Astrocyte (in vitro differentiated cells and primary cell): Measurements from ENCODE around the gene CKLF. TPM values are rescaled to one million over a fixed set of nuclear protein-coding genes. Genes with fewer than 3 reads are reported as not detected.

Source experiments
- DNase-seq: peaks from one replicate; pipeline ENCODE4 v3.0.0-alpha.2; 2010; ENCODE audit warnings: low read depth
- FAIRE-seq: peaks from 2 replicates; lab custom pipeline; 2011; peaks lifted over from hg19 to GRCh38; lab: Jason Lieb, UNC
- H2AFZ ChIP-seq: 2 replicates; pipeline ENCODE4 v1.6.0; 2012; ENCODE audit warnings: low read depth, low read length, inconsistent platforms
- H3K27ac ChIP-seq: 2 replicates; pipeline ENCODE4 v1.5.1; 2011; ENCODE audit warnings: low read depth, low read length, inconsistent platforms
- H3K27me3 ChIP-seq: 2 replicates; pipeline ENCODE4 v1.6.0; 2011; ENCODE audit warnings: low read length, inconsistent platforms; ENCODE audit not compliant: insufficient read depth
- H3K36me3 ChIP-seq: 2 replicates; pipeline ENCODE4 v1.5.1; 2011; ENCODE audit warnings: low read length, inconsistent platforms; ENCODE audit not compliant: insufficient read depth
- H3K4me1 ChIP-seq: 2 replicates; pipeline ENCODE4 v1.5.1; 2011; ENCODE audit warnings: low read length, inconsistent platforms; ENCODE audit not compliant: insufficient read depth
- H3K4me2 ChIP-seq: 2 replicates; pipeline ENCODE4 v1.6.0; 2012; ENCODE audit warnings: low read length, inconsistent platforms
- H3K4me3 ChIP-seq: 2 replicates; pipeline ENCODE4 v1.5.1; 2011; ENCODE audit warnings: low read depth, mild to moderate bottlenecking, low read length, inconsistent platforms; ENCODE audit not compliant: insufficient read depth
- H3K79me2 ChIP-seq: 2 replicates; pipeline ENCODE4 v1.6.0; 2012; ENCODE audit warnings: mild to moderate bottlenecking, low read length, inconsistent platforms; ENCODE audit not compliant: insufficient read depth
- H3K9ac ChIP-seq: 2 replicates; pipeline ENCODE4 v1.6.0; 2012; ENCODE audit warnings: mild to moderate bottlenecking, low read length, inconsistent platforms
- H3K9me3 ChIP-seq: 2 replicates; pipeline ENCODE4 v1.5.1; 2012; ENCODE audit warnings: low read depth, mild to moderate bottlenecking, low read length, inconsistent platforms; ENCODE audit not compliant: insufficient read depth
- H4K20me1 ChIP-seq: 2 replicates; pipeline ENCODE4 v1.6.0; 2012; ENCODE audit warnings: low read length, inconsistent platforms; ENCODE audit not compliant: insufficient read depth
- H3K27ac Mint-ChIP-seq: one replicate; pipeline ENCODE4 v1.8.0; 2021; ENCODE audit warnings: mild to moderate bottlenecking, mixed read lengths; ENCODE audit not compliant: unreplicated experiment
- H3K27me3 Mint-ChIP-seq: one replicate; pipeline ENCODE4 v1.8.0; 2021; ENCODE audit warnings: low read depth, mixed read lengths; ENCODE audit not compliant: unreplicated experiment
- H3K36me3 Mint-ChIP-seq: one replicate; pipeline ENCODE4 v1.8.0; 2021; ENCODE audit warnings: low read depth, mixed read lengths; ENCODE audit not compliant: unreplicated experiment
- H3K4me1 Mint-ChIP-seq: one replicate; pipeline ENCODE4 v1.8.0; 2021; ENCODE audit warnings: low read depth, mixed read lengths; ENCODE audit not compliant: unreplicated experiment
- H3K4me3 Mint-ChIP-seq: one replicate; pipeline ENCODE4 v1.8.0; 2021; ENCODE audit warnings: mild to moderate bottlenecking, moderate library complexity, mixed read lengths; ENCODE audit not compliant: unreplicated experiment
- H3K9me3 Mint-ChIP-seq: one replicate; pipeline ENCODE4 v1.8.0; 2021; ENCODE audit warnings: mild to moderate bottlenecking, mixed read lengths; ENCODE audit not compliant: unreplicated experiment
- EZH2 ChIP-seq: IDR thresholded peaks from 2 replicates; pipeline ENCODE4 v1.6.1; 2012; ENCODE audit warnings: mild to moderate bottlenecking, low read length, inconsistent platforms; ENCODE audit not compliant: insufficient read depth
- total RNA-seq: library from RNA; stranded (reverse); gene quantifications from 2 replicates; pipeline ENCODE4 v1.2.1, GENCODE V29; 2021
- TF ChIP-seq, protein P1 (sequence below): IDR thresholded peaks from 2 replicates; pipeline ENCODE4 v1.5.1; 2011; ENCODE audit warnings: low read depth, mild to moderate bottlenecking, inconsistent platforms, low read length, moderate library complexity; ENCODE audit not compliant: insufficient read depth

CKLF gene
- total RNA-seq, 1 donor from 2014 or later = 24.5 TPM

GRCh38 chr16:66509576-66509975 is 42.8 kb upstream of the CKLF start:
- no peaks in the 10 kb centered on the region for H3K36me3 Mint-ChIP-seq
- no peak overlapping the region for H3K4me3 Mint-ChIP-seq
- H3K9me3 ChIP-seq = no peaks in the 10 kb centered on the region
- no peaks in the 10 kb centered on the region for H3K27me3 Mint-ChIP-seq
- H3K27me3 ChIP-seq = no peaks in the 10 kb centered on the region
- H3K4me2 ChIP-seq = no peak overlapping the region
- H3K36me3 ChIP-seq = no peaks in the 10 kb centered on the region
- peaks cover 36% of the 10 kb centered on the region for H3K4me1 ChIP-seq
- no peak for FAIRE-seq
- H4K20me1 ChIP-seq = no peaks in the 10 kb centered on the region
- no peaks in the 10 kb centered on the region for H3K9me3 Mint-ChIP-seq
- H3K27ac Mint-ChIP-seq = no peak overlapping the region
- no peak for DNase-seq
- no peak overlapping the region for H3K4me3 ChIP-seq
- no peak for TF ChIP-seq EZH2
- TF ChIP-seq, protein P1, sequence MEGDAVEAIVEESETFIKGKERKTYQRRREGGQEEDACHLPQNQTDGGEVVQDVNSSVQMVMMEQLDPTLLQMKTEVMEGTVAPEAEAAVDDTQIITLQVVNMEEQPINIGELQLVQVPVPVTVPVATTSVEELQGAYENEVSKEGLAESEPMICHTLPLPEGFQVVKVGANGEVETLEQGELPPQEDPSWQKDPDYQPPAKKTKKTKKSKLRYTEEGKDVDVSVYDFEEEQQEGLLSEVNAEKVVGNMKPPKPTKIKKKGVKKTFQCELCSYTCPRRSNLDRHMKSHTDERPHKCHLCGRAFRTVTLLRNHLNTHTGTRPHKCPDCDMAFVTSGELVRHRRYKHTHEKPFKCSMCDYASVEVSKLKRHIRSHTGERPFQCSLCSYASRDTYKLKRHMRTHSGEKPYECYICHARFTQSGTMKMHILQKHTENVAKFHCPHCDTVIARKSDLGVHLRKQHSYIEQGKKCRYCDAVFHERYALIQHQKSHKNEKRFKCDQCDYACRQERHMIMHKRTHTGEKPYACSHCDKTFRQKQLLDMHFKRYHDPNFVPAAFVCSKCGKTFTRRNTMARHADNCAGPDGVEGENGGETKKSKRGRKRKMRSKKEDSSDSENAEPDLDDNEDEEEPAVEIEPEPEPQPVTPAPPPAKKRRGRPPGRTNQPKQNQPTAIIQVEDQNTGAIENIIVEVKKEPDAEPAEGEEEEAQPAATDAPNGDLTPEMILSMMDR = no peak
- H3K27ac ChIP-seq = no peak overlapping the region
- H3K4me1 Mint-ChIP-seq = peaks cover 18% of the 10 kb centered on the region
- H2AFZ ChIP-seq = no peak overlapping the region
- H3K9ac ChIP-seq = no peak overlapping the region
- H3K79me2 ChIP-seq = no peaks in the 10 kb centered on the region

GRCh38 chr16:66510298-66510697 is 42.1 kb upstream of the CKLF start:
- no peak overlapping the region for H3K4me2 ChIP-seq
- Mint-ChIP-seq H3K4me1 (peaks cover 18% of the 10 kb centered on the region), H3K27ac (no peak overlapping the region), H3K4me3 (no peak overlapping the region), H3K9me3 (no peaks in the 10 kb centered on the region), H3K36me3 (no peaks in the 10 kb centered on the region), H3K27me3 (peaks cover 2% of the 10 kb centered on the region)
- no peak overlapping the region for H3K27ac ChIP-seq
- peaks cover 39% of the 10 kb centered on the region for H3K4me1 ChIP-seq
- no peak overlapping the region for H2AFZ ChIP-seq
- no peak for TF ChIP-seq EZH2
- TF ChIP-seq, protein P1 = no peak
- no peak overlapping the region for H3K9ac ChIP-seq
- no peaks in the 10 kb centered on the region for H3K9me3 ChIP-seq
- no peak overlapping the region for H3K4me3 ChIP-seq
- FAIRE-seq (no peak), DNase-seq (no peak)
- no peaks in the 10 kb centered on the region for H3K79me2 ChIP-seq
- H4K20me1 ChIP-seq = no peaks in the 10 kb centered on the region
- H3K27me3 ChIP-seq = no peaks in the 10 kb centered on the region
- H3K36me3 ChIP-seq = no peaks in the 10 kb centered on the region

DNA sequence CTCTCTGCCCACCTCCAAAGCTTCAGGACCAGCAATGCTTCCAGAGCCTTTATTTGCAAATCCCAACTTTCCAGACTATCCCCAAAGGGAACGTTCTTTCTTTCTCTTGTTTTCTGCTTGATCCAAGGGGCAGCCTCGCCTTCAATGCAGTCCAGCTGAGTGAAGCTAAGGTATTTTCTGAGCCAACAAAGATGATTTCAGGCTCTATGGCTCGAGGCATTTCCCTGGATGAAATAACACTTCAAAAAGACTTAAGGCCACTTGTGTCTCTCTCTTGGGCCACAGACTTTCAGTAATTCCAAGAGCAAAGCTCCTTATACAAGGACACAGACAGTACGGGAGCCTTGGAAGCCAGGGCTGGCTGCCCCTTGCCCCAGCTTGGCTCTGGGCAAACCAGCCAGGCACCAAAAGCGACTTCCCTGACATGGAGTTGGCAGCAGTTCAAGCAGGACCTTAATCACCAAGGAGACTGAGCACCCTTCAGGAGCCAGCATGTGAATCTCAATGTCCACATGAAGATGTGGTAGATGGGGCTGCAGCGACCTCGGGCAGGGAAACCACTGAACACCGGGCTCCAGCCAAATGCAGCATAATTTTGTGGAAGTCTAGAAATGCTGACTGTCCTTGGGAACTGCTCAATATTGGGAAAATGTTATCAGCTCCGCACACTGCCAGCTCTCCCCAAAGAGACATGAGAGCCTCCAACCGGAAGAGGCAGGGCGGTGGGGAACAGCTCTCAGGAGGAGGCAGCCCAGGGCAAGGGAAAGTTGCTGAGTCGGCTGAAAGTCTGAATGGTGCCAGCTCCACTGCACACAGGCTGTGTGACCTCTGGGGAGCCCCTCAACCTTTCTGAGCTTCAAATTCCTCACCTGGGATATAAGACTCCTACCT is 41.4 kb upstream of the CKLF start:
- Mint-ChIP-seq H3K4me3 (no peak overlapping the region), H3K27me3 (peaks cover 2% of the 10 kb centered on the region), H3K9me3 (no peaks in the 10 kb centered on the region), H3K27ac (no peak overlapping the region), H3K4me1 (peaks cover 22% of the 10 kb centered on the region), H3K36me3 (no peaks in the 10 kb centered on the region)
- H3K27me3 ChIP-seq = no peaks in the 10 kb centered on the region
- H2AFZ ChIP-seq = no peak overlapping the region
- H3K27ac ChIP-seq = peak overlapping the region; percentile 70
- no peaks in the 10 kb centered on the region for H3K79me2 ChIP-seq
- peak overlapping the region; percentile 72 for H3K4me2 ChIP-seq
- TF ChIP-seq EZH2 = no peak
- TF ChIP-seq, protein P1 = no peak
- no peaks in the 10 kb centered on the region for H3K36me3 ChIP-seq
- H3K9ac ChIP-seq = peak overlapping the region; percentile 32
- H3K9me3 ChIP-seq = no peaks in the 10 kb centered on the region
- peaks cover 45% of the 10 kb centered on the region for H3K4me1 ChIP-seq
- H4K20me1 ChIP-seq = no peaks in the 10 kb centered on the region
- no peak overlapping the region for H3K4me3 ChIP-seq
- FAIRE-seq (no peak), DNase-seq (no peak)
